GM12864 (cell line): ENCODE data around the gene MAP2K4.

ENCODE experiments used
- DNase-seq: peaks from one replicate; pipeline ENCODE4 v3.0.0-alpha.2; 2011; ENCODE audit warnings: low read depth
- H3K4me3 ChIP-seq: 2 replicates; pipeline ENCODE4 v1.5.1; 2011; ENCODE audit warnings: mild to moderate bottlenecking, low read depth, low read length, control low read depth
- CTCF ChIP-seq: IDR thresholded peaks from 2 replicates; pipeline ENCODE4 v1.5.1; 2011; ENCODE audit warnings: low read depth, mild to moderate bottlenecking, moderate library complexity, low read length, control low read depth, inconsistent platforms; ENCODE audit errors: missing control alignments

Gene MAP2K4

GRCh38 chr17:12035673-12036072 lies 15.0 kb downstream of the MAP2K4 start:
- TF ChIP-seq CTCF, result no peak
- H3K4me3 ChIP-seq, result no peak overlapping the region
- DNase-seq, result no peak

GRCh38 chr17:12037970-12038369 lies 17.3 kb downstream of the MAP2K4 start:
- no peak for DNase-seq
- no peak overlapping the region for H3K4me3 ChIP-seq
- TF ChIP-seq CTCF, result no peak

- no peak overlapping the region for H3K4me3 ChIP-seq
- TF ChIP-seq CTCF, result no peak
- no peak for DNase-seq
Observed at GRCh38 chr17:12040478-12040877, 19.8 kb downstream of the MAP2K4 start.

GRCh38 chr17:12041312-12041711 lies 20.6 kb downstream of the MAP2K4 start:
- DNase-seq, result no peak
- no peak overlapping the region for H3K4me3 ChIP-seq
- TF ChIP-seq CTCF, result no peak

- no peak for DNase-seq
- no peak overlapping the region for H3K4me3 ChIP-seq
- TF ChIP-seq CTCF, result no peak
Observed at GRCh38 chr17:12043702-12044101, 23.0 kb downstream of the MAP2K4 start.

GRCh38 chr17:12046786-12047185 lies 26.1 kb downstream of the MAP2K4 start:
- no peak overlapping the region for H3K4me3 ChIP-seq
- no peak for TF ChIP-seq CTCF
- no peak for DNase-seq

- no peak for DNase-seq
- no peak overlapping the region for H3K4me3 ChIP-seq
- no peak for TF ChIP-seq CTCF
Observed at GRCh38 chr17:12047681-12048376, 27.2 kb downstream of the MAP2K4 start.
